OCI-LY3 (cell line): Measurements from ENCODE around the gene TANK.
A peak's percentile ranks its signal among the peaks of the same experiment; 100 is the strongest.

Source experiments
- H2AFZ ChIP-seq: fragments of 200-600, 300-600 bp; shearing (Covaris generic); 2 replicates; pipeline ENCODE4 v1.6.0; 2014; ENCODE audit warnings: antibody characterized with exemption, low read depth, low read length
- H3K27ac ChIP-seq: fragments of 200-600, 300-600 bp; sonication (generic); 2 replicates; pipeline ENCODE4 v1.5.1; 2014; ENCODE audit warnings: mild to moderate bottlenecking, low read length, moderate library complexity, mixed read lengths
- H3K27me3 ChIP-seq: fragments of 200-600, 300-600 bp; sonication (generic); 2 replicates; pipeline ENCODE4 v1.6.1; 2014; ENCODE audit warnings: low read depth, low read length, mixed read lengths
- H3K36me3 ChIP-seq: fragments of 200-600, 300-600 bp; sonication (generic); replicated peaks from 2 replicates; pipeline ENCODE3; 2014; ENCODE audit warnings: low read depth, low read length, mixed read lengths
- H3K4me1 ChIP-seq: fragments of 300-600, 200-600 bp; sonication (generic); 2 replicates; pipeline ENCODE4 v1.6.1; 2014; ENCODE audit warnings: low read length, mixed read lengths
- H3K4me2 ChIP-seq: fragments of 200-600, 300-600 bp; sonication (generic); 2 replicates; pipeline ENCODE4 v1.6.1; 2014; ENCODE audit warnings: low read length, mixed read lengths
- H3K4me3 ChIP-seq: fragments of 300-600, 200-600 bp; sonication (generic); 2 replicates; pipeline ENCODE4 v1.5.1; 2014; ENCODE audit warnings: antibody characterized with exemption, mild to moderate bottlenecking, low read length, moderate library complexity
- H3K79me2 ChIP-seq: fragments of 300-600, 200-600 bp; shearing (Covaris generic); 2 replicates; pipeline ENCODE4 v1.6.1; 2014; ENCODE audit warnings: mild to moderate bottlenecking, low read length, mixed read lengths
- H3K9ac ChIP-seq: fragments of 300-600, 200-600 bp; shearing (Covaris generic); 2 replicates; pipeline ENCODE4 v1.6.0; 2014; ENCODE audit warnings: mild to moderate bottlenecking, low read length, moderate library complexity
- H3K9me3 ChIP-seq: fragments of 200-600, 300-600 bp; shearing (Covaris generic); 2 replicates; pipeline ENCODE4 v1.6.1; 2014; ENCODE audit warnings: low read length, mixed read lengths; ENCODE audit not compliant: insufficient read depth
- H4K20me1 ChIP-seq: fragments of 200-600, 300-600 bp; sonication (generic); 2 replicates; pipeline ENCODE4 v1.6.1; 2016; ENCODE audit warnings: low read length, mixed read lengths; ENCODE audit not compliant: insufficient read depth
- EZH2phosphoT487 ChIP-seq: fragments of 200-600 bp; shearing (Covaris generic); IDR thresholded peaks from 2 replicates; pipeline ENCODE4 v1.6.1; 2018; ENCODE audit warnings: antibody characterized with exemption, mixed run types, low read depth
- TF ChIP-seq, protein P1 (sequence below): fragments of 200-600, 300-600 bp; sonication (generic); IDR thresholded peaks from 2 replicates; pipeline ENCODE4 v1.5.1; 2014; ENCODE audit warnings: antibody characterized with exemption, low read length, low read depth

TANK gene

DNA sequence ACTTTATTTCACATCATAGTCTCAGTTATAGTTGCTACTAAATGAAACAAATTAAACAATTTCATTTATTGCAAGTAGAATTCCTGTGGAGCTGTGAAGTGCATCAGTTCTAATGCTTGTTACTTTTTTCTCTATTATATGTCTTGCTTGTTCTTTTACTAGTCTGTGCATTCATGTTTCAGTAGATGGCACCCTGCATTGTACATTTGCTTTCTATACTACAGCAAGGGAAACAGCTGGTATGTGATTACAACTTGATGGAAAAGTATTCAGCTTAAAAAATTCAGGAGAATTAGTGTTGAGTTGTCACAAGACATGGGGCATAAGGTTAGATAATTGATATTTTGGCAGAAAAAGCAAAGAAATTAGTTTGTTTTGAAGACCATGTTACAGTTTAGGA lies 72.3 kb downstream of the TANK start:
- H3K27me3 ChIP-seq: no peaks in the 10 kb centered on the region
- H3K36me3 ChIP-seq: peaks cover 42% of the 10 kb centered on the region
- H3K27ac ChIP-seq: peak overlapping the region; percentile 3
- no peak overlapping the region for H3K4me2 ChIP-seq
- no peaks in the 10 kb centered on the region for H4K20me1 ChIP-seq
- H2AFZ ChIP-seq: no peak overlapping the region
- H3K9ac ChIP-seq: no peak overlapping the region
- H3K4me3 ChIP-seq: no peak overlapping the region
- peaks cover 23% of the 10 kb centered on the region for H3K79me2 ChIP-seq
- TF ChIP-seq, protein P1, sequence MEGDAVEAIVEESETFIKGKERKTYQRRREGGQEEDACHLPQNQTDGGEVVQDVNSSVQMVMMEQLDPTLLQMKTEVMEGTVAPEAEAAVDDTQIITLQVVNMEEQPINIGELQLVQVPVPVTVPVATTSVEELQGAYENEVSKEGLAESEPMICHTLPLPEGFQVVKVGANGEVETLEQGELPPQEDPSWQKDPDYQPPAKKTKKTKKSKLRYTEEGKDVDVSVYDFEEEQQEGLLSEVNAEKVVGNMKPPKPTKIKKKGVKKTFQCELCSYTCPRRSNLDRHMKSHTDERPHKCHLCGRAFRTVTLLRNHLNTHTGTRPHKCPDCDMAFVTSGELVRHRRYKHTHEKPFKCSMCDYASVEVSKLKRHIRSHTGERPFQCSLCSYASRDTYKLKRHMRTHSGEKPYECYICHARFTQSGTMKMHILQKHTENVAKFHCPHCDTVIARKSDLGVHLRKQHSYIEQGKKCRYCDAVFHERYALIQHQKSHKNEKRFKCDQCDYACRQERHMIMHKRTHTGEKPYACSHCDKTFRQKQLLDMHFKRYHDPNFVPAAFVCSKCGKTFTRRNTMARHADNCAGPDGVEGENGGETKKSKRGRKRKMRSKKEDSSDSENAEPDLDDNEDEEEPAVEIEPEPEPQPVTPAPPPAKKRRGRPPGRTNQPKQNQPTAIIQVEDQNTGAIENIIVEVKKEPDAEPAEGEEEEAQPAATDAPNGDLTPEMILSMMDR: peak; percentile 44
- TF ChIP-seq EZH2phosphoT487: no peak
- H3K9me3 ChIP-seq: no peaks in the 10 kb centered on the region
- peaks cover 63% of the 10 kb centered on the region for H3K4me1 ChIP-seq

DNA sequence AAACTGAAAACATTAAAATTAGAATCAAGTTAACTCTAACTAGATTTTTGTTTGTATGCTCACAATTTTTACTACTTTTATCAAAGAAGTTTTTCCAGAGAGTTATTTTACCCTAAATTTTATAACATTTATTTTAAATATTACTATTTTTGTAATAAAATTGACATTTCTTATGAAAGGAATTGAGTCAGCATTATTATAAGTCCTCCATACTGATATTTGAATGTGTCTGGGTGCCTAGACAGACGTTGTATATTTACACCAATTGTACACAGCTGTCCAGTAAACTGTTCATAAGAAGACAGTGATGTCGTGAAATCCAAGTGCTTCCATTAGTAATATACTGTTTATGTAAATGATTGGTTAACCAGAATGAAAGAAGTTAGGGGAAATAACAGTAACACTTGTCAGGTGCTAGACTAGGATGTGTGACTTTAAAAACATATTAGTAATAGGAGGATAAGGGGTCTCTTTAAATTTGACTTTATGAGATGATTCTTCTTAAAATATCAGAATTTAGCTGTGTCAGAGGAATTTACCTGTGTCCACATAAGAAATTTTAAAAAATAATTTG lies 73.7 kb downstream of the TANK start:
- Histone ChIP-seq H3K4me2 (peak overlapping the region; percentile 69), H3K27ac (peak overlapping the region; percentile 82)

DNA sequence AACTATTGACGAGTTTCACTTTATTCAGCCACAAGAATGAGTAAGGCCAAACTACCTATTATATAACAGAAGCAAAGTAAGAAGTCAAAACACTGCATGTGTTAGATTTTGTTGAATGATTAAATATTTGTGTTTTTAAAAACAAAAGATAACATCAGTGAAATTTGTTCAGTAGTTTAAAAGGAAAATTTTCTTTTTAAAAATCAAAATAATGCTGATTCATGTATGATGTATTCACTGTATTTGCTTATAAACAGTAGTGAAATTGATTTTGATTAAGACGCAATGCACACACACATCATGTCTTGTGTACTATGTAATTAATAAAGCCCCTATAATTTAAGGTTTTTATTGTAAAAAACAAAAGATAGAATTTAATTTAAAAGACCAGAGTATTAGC lies 74.4 kb downstream of the TANK start:
- peak overlapping the region; percentile 69 for H3K4me2 ChIP-seq
- H2AFZ ChIP-seq: no peak overlapping the region
- peaks cover 73% of the 10 kb centered on the region for H3K4me1 ChIP-seq
- peaks cover 34% of the 10 kb centered on the region for H3K36me3 ChIP-seq
- no peaks in the 10 kb centered on the region for H3K27me3 ChIP-seq
- peak overlapping the region; percentile 48 for H3K9ac ChIP-seq
- peak overlapping the region; percentile 52 for H3K4me3 ChIP-seq
- TF ChIP-seq EZH2phosphoT487: no peak
- TF ChIP-seq, protein P1: no peak
- H4K20me1 ChIP-seq: no peaks in the 10 kb centered on the region
- H3K27ac ChIP-seq: peak overlapping the region; percentile 82
- no peaks in the 10 kb centered on the region for H3K9me3 ChIP-seq
- peaks cover 23% of the 10 kb centered on the region for H3K79me2 ChIP-seq

More for the DNA sequence above, 73.7 kb downstream of the TANK start:
- H4K20me1 ChIP-seq: no peaks in the 10 kb centered on the region
- H3K9me3 ChIP-seq: no peaks in the 10 kb centered on the region
- H3K4me1 ChIP-seq: peaks cover 69% of the 10 kb centered on the region
- H3K36me3 ChIP-seq: peaks cover 39% of the 10 kb centered on the region
- peak overlapping the region; percentile 48 for H3K9ac ChIP-seq
- peaks cover 23% of the 10 kb centered on the region for H3K79me2 ChIP-seq
- peak overlapping the region; percentile 52 for H3K4me3 ChIP-seq
- no peaks in the 10 kb centered on the region for H3K27me3 ChIP-seq
- no peak overlapping the region for H2AFZ ChIP-seq
- no peak for TF ChIP-seq EZH2phosphoT487
- TF ChIP-seq, protein P1: no peak

DNA sequence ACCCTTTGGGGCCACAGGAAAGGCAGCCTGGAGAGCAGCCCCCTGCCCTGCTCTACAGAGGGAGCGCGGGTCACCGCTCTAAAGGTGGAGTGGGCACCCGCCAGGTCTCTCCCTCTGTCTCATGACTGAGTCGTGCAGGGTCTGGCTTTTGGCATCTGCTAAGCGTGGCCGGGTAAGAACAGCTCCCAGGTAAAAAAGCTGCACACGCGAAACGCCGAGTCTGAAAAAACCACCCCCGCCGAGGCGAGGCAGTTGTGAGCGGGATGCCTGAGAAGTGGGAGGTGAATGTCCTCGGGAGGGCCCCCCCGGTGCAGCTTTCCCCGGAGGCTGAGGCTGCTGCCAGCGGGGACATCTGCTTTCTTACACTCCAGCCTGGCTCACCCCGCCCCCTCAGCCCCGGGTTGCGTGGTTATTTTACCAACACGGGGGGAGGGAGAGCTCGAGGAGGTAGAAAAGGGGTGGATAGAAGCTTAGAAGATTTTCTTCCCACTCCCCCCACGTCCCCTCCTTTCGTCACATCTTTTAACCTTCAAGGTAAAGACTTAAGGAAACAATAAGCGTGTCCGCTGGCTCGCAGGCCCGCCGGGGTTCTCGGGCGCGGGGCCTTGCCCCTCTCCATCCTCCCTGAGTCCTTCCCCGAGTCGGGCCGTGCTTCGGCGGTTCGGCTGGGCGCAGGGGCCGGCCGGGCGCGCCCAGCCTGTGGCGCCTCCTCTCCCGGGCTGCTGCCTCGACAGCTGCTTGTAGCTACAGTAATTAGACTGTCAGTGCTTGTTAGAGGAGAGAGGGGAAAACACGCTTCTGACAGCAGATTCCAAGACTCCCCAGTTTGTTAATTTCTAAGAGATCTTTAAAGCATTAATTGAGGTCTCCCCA lies 77.4 kb downstream of the TANK start:
- peak overlapping the region; percentile 11; the same call in 1 of the 2 replicates for H3K27ac ChIP-seq
- peaks cover 24% of the 10 kb centered on the region for H3K36me3 ChIP-seq
- peak overlapping the region; percentile 62 for H3K4me3 ChIP-seq
- H4K20me1 ChIP-seq: no peaks in the 10 kb centered on the region
- no peaks in the 10 kb centered on the region for H3K9me3 ChIP-seq
- H2AFZ ChIP-seq: no peak overlapping the region
- peak overlapping the region; percentile 74 for H3K4me2 ChIP-seq
- no peaks in the 10 kb centered on the region for H3K27me3 ChIP-seq
- peak overlapping the region; percentile 42 for H3K9ac ChIP-seq
- TF ChIP-seq, protein P1: no peak
- H3K79me2 ChIP-seq: peaks cover 23% of the 10 kb centered on the region
- peaks cover 86% of the 10 kb centered on the region for H3K4me1 ChIP-seq
